ENCODE data around the gene GRAMD4. TPM values are rescaled to one million over a fixed set of nuclear protein-coding genes. Genes with fewer than 3 reads are reported as not detected.

Gene GRAMD4
- total and polyA plus RNA-seq, 10 of the 15 experiments (the other 5 are each of a cell fraction or from before 2014, with no cell fraction given), result 0.21 to 45.5 (median 10.6) TPM

GRCh38 chr22:46604306-46604690, 15.9 kb upstream of the GRAMD4 start (continued):
- TF ChIP-seq FOXM1 (IDR thresholded peaks at IDR 0.05; ENCODE audit: low read depth, low read length), result no peak
- no peak for TF ChIP-seq SUZ12 (IDR thresholded peaks at IDR 0.05; ENCODE audit: unreplicated experiment)
- no peak for TF ChIP-seq BACH1 (IDR thresholded peaks at IDR 0.05; ENCODE audit: borderline replicate concordance)
- TF ChIP-seq JUNB (IDR thresholded peaks at IDR 0.05), result 0 out of 2 replicates have a peak, but pooled peaks have one; percentile 10
- TF ChIP-seq, protein P1, sequence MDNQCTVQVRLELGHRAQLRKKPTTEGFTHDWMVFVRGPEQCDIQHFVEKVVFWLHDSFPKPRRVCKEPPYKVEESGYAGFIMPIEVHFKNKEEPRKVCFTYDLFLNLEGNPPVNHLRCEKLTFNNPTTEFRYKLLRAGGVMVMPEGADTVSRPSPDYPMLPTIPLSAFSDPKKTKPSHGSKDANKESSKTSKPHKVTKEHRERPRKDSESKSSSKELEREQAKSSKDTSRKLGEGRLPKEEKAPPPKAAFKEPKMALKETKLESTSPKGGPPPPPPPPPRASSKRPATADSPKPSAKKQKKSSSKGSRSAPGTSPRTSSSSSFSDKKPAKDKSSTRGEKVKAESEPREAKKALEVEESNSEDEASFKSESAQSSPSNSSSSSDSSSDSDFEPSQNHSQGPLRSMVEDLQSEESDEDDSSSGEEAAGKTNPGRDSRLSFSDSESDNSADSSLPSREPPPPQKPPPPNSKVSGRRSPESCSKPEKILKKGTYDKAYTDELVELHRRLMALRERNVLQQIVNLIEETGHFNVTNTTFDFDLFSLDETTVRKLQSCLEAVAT (IDR thresholded peaks at IDR 0.05), result peak; percentile 50; the same call in 1 of the 2 replicates
- TF ChIP-seq RUNX3 (IDR thresholded peaks at IDR 0.05; ENCODE audit: low read length), result peak; percentile 81
- TF ChIP-seq IKZF1 (conservative IDR thresholded peaks at IDR 0.05), result peak; percentile 90
- peak in 1 of 2 experiments; percentile 52; a peak in 1 of 4 replicates for TF ChIP-seq BHLHE40 (IDR thresholded peaks at IDR 0.05; ENCODE audit: borderline replicate concordance in 1 of 2, low read depth in 2 of 2, low read length in 1 of 2)
- TF ChIP-seq CREB1 (IDR thresholded peaks at IDR 0.05; ENCODE audit: low read depth), result 0 out of 2 replicates have a peak, but pooled peaks have one; percentile 17
- 0 out of 2 replicates have a peak, but pooled peaks have one; percentile 56 for TF ChIP-seq TCF12 (IDR thresholded peaks at IDR 0.05; ENCODE audit: low read depth, low read length)
- peak; percentile 96 to 97 for TF ChIP-seq IKZF2 (IDR thresholded peaks at IDR 0.05)
- peak; percentile 21; the same call in 1 of the 3 replicates for TF ChIP-seq POU2F2 (IDR thresholded peaks at IDR 0.05; ENCODE audit: borderline replicate concordance, low read depth, low read length)
- TF ChIP-seq EED (IDR thresholded peaks at IDR 0.05; ENCODE audit: low read depth), result peak; percentile 95
- TF ChIP-seq CHD2 (IDR thresholded peaks at IDR 0.05; ENCODE audit: borderline replicate concordance, low read depth, low read length), result peak; percentile 78
- TF ChIP-seq BCL11A (IDR thresholded peaks at IDR 0.05; ENCODE audit: low read depth, low read length), result 0 out of 2 replicates have a peak, but pooled peaks have one; percentile 36
- peak; percentile 69 for TF ChIP-seq DPF2 (IDR thresholded peaks at IDR 0.05)
- TF ChIP-seq, protein P2, sequence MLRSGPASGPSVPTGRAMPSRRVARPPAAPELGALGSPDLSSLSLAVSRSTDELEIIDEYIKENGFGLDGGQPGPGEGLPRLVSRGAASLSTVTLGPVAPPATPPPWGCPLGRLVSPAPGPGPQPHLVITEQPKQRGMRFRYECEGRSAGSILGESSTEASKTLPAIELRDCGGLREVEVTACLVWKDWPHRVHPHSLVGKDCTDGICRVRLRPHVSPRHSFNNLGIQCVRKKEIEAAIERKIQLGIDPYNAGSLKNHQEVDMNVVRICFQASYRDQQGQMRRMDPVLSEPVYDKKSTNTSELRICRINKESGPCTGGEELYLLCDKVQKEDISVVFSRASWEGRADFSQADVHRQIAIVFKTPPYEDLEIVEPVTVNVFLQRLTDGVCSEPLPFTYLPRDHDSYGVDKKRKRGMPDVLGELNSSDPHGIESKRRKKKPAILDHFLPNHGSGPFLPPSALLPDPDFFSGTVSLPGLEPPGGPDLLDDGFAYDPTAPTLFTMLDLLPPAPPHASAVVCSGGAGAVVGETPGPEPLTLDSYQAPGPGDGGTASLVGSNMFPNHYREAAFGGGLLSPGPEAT (IDR thresholded peaks at IDR 0.05; ENCODE audit: low read depth), result peak; percentile 83
- no peak for TF ChIP-seq GABPA (IDR thresholded peaks at IDR 0.05; ENCODE audit: low read depth)
- TF ChIP-seq CREM (IDR thresholded peaks at IDR 0.05; ENCODE audit: low read depth), result peak; percentile 33; the same call in 1 of the 2 replicates
- peak; percentile 74; the same call in 1 of the 2 replicates for TF ChIP-seq ZNF592 (IDR thresholded peaks at IDR 0.05)
- TF ChIP-seq IRF4 (IDR thresholded peaks at IDR 0.05; ENCODE audit: low read depth, low read length), result 0 out of 2 replicates have a peak, but pooled peaks have one; percentile 61
- TF ChIP-seq YY1 (IDR thresholded peaks at IDR 0.05; ENCODE audit: low read depth, low read length), result no peak
- TF ChIP-seq MYB (IDR thresholded peaks at IDR 0.05; ENCODE audit: borderline replicate concordance, low read depth, low read length), result peak; percentile 64; the same call in 1 of the 2 replicates
- TF ChIP-seq MTA2 (IDR thresholded peaks at IDR 0.05; ENCODE audit: low read depth), result peak; percentile 83
- TF ChIP-seq MEF2B (IDR thresholded peaks at IDR 0.05; ENCODE audit: partially characterized antibody, poor library complexity, severe bottlenecking), result peak; percentile 88
- peak; percentile 65 for TF ChIP-seq ATF7 (IDR thresholded peaks at IDR 0.05; ENCODE audit: low read depth)
- TF ChIP-seq NBN (IDR thresholded peaks at IDR 0.05), result peak; percentile 77; the same call in 1 of the 2 replicates
